Ureter (tissue), 1 donor: ENCODE data around the gene ANKS1A. TPM values are rescaled to one million over a fixed set of nuclear protein-coding genes. Genes with fewer than 3 reads are reported as not detected.
A peak's percentile ranks its signal among the peaks of the same experiment; 100 is the strongest.

ENCODE experiments used
- DNase-seq: peaks from one replicate; pipeline ENCODE4 v3.0.0-alpha.2; 2020; ENCODE audit warnings: low spot score
- total RNA-seq: library from RNA; stranded (reverse); gene quantifications from one replicate; pipeline ENCODE4 v1.2.4, GENCODE V29; 2023
- donor health status: DM: yes; HTN: yes; CAD: no.

ANKS1A gene
- total RNA-seq, 1 donor from 2014 or later, result 36.0 TPM

DNA sequence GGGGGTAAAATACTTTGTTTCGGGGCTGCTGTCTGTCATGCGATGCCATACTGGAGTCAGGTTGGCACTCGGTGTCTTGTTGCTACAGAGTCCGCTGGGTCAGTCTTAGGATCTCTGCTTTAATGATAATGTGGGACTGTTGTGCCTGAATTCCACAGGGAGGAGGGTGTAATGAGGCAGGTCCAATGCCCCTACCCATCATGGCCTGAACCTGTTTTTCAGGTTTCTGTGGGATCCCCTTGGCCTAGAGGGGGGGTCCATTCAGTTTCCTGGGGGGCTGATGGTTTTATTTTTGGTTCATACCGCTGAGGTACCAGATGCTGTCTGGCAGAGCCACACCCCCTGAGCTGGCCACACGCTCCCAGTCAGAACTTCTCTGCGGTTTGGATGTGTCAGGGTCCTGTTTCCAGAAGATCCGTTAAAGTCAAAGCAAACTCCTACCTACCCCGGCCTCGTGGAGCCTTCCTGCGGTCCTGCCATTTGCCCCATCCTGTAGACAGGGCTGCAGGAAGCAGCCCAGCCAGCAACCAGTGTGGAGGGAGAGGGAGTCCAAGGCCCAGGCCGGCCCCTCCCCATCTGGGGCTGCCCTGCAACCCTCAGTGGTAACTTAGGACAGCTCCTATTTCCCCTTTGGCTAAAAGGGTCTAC is 182.4 kb downstream of the ANKS1A start:
- no peak for DNase-seq

DNA sequence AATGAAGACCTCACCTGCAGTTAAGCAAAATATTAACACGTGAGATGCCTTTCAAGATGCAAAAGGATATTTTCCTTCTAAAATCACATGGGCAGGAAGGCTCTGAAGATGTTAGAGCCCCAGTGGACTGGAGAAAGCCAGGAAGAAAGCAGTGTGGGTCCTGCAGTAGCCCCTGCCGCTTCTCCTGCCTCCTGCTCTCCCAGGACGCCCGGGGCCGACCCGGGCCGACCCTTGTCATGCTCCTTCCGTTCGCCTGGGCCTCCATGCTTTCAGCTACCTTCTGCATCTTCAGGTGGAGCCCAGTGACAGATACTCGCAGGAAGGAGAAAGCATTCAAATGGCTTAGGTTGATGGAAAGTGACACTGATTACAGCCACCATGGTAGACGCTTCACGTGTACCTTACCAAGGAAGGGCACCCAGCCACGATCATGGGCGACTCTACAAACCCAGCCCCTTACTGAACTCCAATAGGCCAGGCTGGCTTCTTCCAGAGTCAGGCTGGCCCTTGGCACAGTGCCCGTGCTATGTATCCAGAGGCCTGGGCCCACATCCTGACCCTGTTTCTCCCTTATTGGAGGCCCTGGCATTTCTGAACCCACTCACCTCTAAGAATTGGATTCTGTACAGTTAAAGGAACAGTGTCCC is 183.1 kb downstream of the ANKS1A start:
- DNase-seq, result no peak

DNA sequence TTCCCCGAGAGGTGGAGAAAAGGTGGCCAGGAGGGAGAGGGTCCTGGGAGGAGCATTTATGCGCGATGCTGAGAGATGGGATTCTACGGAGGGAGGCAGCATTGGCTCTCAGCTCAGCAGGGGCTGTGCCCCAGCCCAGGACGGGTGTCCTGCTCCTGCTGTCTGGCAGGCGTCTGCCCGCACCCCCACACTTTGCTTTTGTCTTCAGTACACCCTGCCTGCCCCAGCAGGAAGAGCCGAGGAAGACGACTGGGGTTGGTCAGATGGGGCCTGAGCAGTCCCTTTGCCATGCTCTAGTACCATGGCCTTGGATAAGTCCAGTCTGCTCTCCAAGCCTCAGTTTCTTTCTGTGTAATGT is 183.6 kb downstream of the ANKS1A start:
- DNase-seq, result no peak

GRCh38 chr6:35073211-35073610 is 184.2 kb downstream of the ANKS1A start:
- DNase-seq, result no peak

DNA sequence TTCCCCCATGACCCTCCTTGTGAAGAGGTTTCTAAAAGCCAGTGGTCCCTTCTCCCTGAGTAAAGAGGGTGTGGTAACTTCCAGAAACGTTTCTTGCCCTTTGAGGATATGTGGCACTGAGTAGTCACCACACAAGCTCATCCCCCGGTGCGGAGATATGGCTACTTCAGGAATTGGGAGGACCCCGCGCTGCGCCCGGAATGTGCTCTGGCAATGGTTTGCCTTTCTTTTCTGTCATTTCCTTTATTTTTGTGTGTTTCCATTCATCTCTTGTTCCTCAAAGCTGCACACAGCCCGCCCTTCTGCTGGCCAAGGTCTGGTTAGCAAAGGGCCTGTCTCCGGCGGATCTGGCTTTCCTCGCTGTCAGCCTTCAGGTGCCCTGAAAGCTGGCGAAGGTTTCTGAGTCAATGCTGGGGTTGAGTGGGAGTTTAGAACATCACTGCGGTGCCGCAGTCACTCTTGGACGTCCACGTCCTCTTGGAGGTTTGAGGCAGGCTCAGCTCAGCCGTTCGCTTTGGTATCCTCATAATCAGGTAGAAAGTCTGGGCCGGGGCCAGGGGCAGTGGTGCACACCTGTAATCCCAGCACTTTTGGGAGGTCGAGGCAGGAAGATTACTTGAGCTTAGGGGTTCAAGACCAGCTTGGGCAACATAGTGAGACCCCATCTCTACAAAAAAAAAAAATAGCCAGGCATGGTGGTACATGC is 184.9 kb downstream of the ANKS1A start:
- no peak for DNase-seq

GRCh38 chr6:35076997-35077712 is 188.1 kb downstream of the ANKS1A start:
- peak; percentile 61 for DNase-seq

DNA sequence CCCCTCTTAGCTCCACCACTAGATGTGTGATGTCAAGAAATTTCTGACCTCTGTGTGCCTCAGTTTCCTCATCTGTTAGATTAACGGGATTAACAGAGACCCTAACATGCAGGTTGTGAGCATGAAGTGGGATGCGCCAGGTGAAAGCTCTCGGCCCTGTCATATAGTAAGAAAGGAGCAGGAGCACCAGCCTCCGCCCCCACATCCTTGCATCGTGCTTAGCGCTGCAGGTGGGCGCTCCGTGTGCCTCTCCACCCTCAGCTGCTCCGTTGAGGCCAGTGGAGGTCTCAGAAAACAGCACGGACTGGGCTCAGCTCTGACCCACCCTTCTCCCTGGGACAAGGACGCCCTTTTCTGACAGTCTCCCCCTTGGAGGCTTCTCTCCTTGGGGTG is 188.7 kb downstream of the ANKS1A start:
- no peak for DNase-seq

DNA sequence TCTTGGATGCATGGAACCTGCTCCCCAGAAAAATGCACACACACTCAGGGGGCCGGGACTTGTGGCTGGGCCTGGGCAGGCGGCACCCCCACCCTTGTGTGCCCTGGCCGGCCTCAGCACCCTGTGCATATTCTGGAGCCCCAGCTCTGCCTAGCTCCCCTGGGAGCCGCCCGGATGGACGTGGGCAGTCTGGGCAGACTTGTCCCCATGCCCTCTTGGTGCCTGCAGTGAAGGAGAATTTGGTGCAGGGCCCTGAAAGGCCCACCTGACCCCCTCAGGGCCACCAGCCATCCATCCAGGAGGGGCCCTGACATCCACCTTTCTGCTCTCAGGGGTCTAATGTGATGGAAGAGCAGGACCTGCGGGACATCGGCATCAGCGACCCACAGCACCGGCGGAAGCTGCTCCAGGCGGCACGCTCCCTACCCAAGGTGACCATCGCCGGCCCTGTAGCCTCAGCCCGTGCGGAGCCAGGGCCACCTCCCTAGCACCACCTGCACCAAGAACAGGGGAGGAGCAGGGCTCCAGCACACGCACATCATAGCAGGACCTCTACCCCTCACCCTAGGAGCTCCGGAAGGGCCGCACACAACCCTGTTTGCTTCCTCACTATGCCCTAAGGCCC is 189.3 kb downstream of the ANKS1A start:
- no peak for DNase-seq

- DNase-seq, result no peak
Measured at GRCh38 chr6:35078896-35079295, 189.8 kb downstream of the ANKS1A start.

GRCh38 chr6:35079311-35080000 is 190.4 kb downstream of the ANKS1A start:
- no peak for DNase-seq

DNA sequence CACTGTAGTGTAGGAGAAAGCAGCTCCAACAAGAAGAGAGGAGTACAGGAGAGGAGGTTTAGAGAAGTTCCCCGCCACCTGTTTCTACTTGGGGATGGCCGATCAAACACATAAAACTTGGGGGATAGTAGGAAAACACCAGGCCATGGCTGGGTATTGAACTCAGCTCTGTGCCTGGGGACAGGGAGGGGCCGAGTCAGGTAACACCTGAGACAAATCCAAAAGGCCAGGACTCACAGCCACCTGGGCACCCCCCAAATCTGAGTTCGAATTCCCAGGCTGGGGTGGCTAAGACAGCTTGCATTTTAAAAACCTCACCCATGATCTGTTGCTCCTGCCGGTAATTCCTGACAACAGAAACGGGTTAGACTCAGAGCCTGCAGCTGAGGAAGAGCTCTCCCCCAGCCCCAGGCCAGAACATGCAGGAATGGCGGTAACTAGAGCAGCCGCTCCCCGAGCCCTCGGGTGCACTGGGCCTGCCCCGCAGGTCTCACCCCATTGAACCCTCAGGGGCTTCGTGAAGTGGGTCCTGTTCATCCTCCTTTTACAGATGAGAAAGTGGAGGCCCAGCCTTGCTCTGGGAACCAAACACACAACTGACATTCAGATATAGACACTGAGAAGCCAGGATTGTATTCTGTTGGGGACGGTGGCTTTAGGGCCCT is 191.1 kb downstream of the ANKS1A start:
- no peak for DNase-seq

DNA sequence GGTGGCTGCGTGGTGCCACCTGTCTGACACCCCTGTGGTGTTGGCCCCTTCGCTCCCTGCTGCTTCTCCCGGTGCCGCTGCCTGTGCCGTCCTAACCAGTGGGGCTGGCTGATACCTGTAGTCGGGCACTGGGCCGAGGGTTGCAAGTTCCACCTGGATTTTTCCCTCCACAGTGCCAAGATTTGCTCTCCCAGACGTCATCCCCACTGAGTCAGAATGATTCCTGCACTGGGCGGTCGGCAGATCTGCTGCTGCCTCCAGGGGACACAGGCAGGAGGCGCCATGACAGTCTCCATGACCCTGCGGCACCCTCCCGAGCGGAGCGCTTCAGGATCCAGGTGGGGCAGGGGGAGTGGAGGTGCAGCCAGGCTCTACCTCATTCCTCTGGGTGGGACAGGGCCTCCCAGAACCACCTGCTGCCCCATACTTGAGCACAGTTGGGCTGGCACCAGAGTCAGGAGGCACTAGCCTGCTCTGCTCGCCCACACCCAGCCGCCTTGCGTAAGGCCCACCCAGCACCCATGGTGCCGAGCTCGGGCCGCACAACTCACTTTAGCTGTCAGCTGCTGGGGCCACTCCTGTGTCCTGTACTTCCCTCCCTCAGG is 191.9 kb downstream of the ANKS1A start:
- DNase-seq, result no peak

GRCh38 chr6:35081426-35081851 is 192.4 kb downstream of the ANKS1A start:
- no peak for DNase-seq

GRCh38 chr6:35082046-35082732 is 193.1 kb downstream of the ANKS1A start:
- no peak for DNase-seq

GRCh38 chr6:35082733-35083403 is 193.8 kb downstream of the ANKS1A start:
- no peak for DNase-seq

DNA sequence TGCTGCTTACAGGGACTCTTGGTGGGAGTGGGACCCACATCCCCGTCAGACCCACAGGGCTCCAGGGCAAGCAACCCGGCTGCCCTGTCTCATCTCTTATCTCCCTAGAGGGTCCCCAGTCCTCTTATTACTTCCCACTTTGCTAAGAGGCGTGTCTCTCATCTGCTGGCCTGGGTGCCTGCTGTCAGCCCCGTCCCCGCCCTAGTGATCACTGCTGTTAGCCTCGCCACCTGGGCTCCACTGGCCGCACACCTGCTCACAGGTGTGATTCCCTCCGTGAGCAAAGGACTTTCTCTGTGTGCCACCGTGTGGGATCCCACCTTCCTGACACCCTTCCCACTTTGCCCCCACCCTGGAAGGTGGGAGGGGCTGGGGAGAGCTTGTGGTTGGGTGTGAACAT is 194.5 kb downstream of the ANKS1A start:
- DNase-seq, result no peak

- DNase-seq, result peak; percentile 41
Measured at GRCh38 chr6:35084041-35084491, 195.0 kb downstream of the ANKS1A start.

DNA sequence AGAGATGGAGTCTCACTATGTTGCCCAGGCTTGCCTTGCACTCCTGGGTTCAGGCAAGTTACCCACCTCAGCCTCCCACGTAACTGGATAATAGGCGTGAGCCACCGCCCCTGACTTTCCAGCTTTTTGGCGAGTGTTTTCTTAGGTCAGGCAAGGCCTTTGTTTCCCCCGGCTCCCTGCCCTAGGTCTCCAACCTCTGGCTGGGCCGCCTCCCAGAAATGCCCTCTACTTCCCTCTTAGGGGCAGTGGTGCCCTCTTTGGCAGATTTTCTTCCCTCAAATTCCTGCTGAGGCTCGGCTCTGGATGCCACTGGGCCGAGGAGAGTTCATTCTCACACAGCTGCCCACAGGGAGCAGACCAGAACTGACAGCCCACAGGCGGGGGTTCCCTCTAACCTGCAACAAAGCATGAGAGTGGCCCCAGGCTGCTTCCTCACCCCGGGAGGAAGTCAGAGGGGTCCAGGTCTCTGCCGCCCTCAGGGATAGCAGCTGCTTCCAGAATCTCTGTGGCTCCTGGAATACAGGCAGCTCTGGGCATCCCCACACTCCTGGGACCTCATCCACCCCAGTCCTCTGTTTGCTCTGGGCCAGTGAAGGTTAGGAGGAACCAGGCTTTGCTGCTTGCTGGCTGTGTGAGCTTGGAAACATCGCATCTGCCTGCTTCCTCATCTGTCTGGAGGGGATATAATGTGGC is 195.6 kb downstream of the ANKS1A start:
- peak; percentile 35 for DNase-seq
